T47D (cell line): Measurements from ENCODE around the gene DNAH2.
"Not testable (repeated sequence)": the region's sequence is repeated elsewhere in the genome, so short reads cannot be mapped to it uniquely, and the experiment has no call there.

Source experiments
- DNase-seq, 2 experiments: peaks; one replicate each; pipeline versions ENCODE4 v3.0.0 to v3.0.0-alpha.2; 2011 to 2012; ENCODE audit warnings: low read depth in 1 of 2, low spot score in 1 of 2
- JUND ChIP-seq: IDR thresholded peaks from 2 replicates; pipeline ENCODE4 v1.6.1; 2012; ENCODE audit warnings: low read depth
- in situ Hi-C: cut with HindIII; loops from 2 replicates; pipeline ENCODE4 v1.10.0; 2016; ENCODE audit warnings: low sequenced_read_pairs, low pct_unique_long_range_greater_than_20kb

DNAH2 gene

DNA sequence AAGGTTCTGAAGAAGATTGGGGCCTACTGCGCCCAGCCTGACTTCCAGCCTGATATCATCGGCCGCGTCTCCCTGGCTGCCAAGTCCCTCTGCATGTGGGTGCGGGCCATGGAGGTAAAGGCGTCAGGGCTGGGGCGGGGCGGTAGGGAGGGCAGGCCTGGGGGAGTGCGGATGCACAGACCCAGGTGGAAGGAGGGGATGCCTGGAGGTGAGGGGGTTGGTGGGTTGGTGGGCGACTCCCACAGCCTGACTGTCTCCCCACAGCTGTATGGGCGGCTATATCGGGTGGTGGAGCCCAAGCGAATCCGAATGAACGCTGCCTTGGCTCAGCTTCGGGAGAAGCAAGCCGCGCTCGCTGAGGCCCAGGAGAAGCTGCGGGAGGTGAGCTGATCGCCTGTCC is 89.7 kb downstream of the DNAH2 start:
- in situ Hi-C loops, result no loop called here
- TF ChIP-seq JUND, result no peak
- no peak for DNase-seq

GRCh38 chr17:7809086-7809790 is 91.7 kb downstream of the DNAH2 start:
- DNase-seq, result no peak
- TF ChIP-seq JUND, result no peak
- in situ Hi-C loops, result no loop called here

GRCh38 chr17:7809791-7810343 is 92.3 kb downstream of the DNAH2 start:
- in situ Hi-C loops, DNase-seq: not testable (repeated sequence)

DNA sequence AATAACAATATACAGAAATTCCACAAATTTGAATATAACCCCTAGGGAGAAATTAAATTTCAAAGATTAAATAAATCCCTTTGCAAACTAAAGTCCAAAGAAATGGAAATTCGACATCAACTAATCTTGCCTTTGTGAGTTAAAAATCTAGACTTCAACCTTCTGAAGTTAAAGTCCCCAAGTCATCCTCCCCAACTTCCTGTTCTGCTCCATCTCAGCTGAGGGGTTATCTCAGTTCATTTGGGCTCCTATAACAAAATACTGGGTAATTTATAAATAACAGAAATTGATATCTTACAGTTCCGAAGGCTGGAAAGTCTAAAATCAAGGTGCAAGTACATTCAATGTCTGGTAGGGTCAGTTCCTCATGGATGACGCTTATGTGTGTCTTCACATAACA is 93.7 kb downstream of the DNAH2 start:
- DNase-seq, result no peak
- in situ Hi-C loops, result no loop called here
- no peak for TF ChIP-seq JUND

DNA sequence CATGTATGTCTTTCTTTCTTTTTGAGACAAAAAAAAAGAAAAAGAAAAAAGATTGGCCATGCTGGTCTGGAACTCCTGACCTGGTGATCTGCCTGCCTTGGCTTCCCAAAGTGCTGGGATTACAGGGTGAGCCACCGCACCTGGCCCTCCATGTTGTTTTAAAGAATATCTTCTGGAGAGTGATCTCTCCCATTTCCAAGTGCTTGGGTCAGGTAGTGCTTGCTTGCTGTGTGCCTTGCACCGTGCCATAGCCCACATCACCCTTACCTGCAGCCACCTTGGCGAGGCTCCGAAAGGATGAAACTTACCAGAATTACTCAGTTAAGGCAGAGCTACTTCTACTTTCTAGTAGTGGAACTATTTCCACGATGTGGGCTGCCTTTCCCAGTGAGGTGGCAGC is 97.4 kb downstream of the DNAH2 start:
- in situ Hi-C loops, result no loop called here
- DNase-seq, result no peak
- TF ChIP-seq JUND, result no peak

DNA sequence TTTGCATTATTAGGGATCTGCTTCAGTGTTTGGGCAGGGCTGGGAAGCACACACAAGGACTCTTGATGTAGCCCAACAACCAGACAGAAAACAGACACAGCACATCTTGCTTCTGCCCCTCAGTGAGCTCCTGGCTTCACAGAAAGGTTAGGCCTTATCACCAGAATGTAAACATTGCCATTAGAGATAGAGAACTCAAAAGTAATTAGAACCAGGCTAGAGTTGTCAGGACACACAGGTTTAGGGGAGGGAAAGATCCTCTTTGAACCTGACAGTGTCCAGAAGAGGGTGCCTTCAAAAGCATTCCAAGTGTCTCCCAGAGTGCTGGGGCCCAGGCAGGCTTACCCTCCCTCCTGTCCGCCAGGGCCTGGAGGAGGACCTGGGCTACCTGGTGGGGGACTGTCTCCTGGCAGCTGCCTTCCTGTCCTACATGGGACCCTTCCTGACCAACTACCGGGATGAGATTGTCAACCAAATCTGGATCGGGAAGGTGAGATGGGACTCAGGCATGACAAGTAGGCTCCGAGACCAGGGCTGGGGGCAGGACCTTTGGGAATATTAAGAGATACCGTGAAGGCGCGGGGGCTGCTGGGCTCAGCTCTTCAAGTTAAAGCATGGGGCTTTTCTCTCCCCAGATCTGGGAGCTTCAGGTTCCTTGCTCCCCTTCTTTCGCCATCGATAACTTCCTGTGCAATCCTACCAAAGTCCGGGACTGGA is 99.5 kb downstream of the DNAH2 start:
- TF ChIP-seq JUND, result no peak
- DNase-seq, result no peak
- in situ Hi-C loops, result no loop called here

DNA sequence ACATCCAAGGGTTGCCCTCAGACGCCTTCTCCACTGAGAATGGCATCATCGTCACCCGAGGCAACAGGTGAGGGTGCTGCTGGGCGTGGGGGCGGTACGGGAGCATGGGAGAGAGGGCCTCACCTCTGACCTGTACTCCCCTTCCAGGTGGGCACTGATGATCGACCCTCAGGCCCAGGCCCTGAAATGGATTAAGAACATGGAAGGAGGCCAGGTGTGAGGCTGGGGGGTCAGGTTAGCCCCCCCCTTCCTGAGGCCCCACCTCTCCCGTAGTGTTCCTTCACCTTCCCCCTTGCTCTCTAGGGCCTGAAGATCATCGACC is 100.1 kb downstream of the DNAH2 start:
- in situ Hi-C loops, result no loop called here
- TF ChIP-seq JUND, result no peak
- no peak for DNase-seq

DNA sequence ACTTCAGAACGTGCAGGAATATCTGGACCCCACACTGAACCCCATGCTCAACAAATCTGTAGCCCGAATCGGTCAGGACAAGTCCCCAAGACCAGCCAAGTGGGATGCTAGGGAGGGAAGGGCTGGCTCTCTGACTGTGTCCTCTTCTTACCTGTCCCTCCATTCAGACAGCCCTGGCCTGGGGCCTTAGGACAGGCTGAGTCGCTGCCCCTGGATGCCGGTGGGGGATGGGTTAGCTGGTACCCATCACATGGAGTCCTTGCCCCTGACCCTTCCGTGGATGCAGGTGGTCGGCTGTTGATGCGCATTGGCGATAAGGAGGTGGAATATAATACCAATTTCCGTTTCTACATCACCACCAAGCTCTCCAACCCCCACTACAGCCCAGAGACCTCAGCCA is 100.5 kb downstream of the DNAH2 start:
- in situ Hi-C loops, result no loop called here
- DNase-seq, result no peak
- TF ChIP-seq JUND, result no peak

DNA sequence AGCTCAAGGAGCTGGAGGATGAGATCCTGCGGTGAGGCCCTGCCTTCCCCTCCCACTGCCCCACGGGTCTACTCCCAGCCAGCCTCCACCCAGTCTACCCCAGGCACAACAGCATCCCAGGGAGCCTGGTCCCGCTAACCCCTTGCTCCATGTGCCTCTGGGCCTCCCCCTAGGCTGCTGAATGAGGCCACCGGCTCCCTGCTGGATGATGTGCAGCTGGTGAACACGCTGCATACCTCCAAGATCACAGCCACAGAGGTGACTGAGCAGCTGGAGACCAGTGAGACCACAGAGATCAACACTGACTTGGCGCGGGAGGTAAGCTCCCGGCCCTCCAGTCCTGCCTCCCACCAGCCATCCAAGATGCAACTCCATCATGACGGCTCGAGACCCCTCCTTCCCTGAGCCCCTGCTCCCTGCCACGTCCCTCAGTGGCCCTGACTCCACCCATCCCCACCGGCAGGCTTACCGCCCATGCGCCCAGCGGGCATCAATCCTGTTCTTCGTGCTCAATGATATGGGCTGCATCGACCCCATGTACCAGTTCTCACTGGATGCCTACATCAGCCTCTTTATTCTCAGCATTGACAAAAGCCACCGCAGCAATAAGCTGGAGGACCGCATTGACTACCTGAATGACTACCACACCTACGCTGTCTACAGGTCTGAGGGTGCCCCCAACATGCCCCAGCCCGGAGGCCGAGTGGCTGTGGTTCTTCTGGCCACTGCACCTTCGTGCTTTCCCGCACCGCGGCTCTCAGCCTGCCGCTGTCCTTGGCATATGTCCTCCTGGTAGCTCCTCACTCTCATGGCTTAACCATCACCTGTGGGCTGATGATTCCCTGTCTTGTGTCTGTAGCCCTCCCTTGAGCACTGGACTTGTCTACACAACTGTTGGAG is 101.5 kb downstream of the DNAH2 start:
- in situ Hi-C loops, result no loop called here
- TF ChIP-seq JUND, result no peak
- DNase-seq, result no peak

- in situ Hi-C loops, result no loop called here
- DNase-seq, result no peak
- TF ChIP-seq JUND, result no peak
These were observed 102.7 kb downstream of the DNAH2 start for GRCh38 chr17:7820231-7820630.

GRCh38 chr17:7822126-7822525 is 104.6 kb downstream of the DNAH2 start:
- no peak for TF ChIP-seq JUND
- in situ Hi-C loops, result no loop called here
- no peak for DNase-seq

DNA sequence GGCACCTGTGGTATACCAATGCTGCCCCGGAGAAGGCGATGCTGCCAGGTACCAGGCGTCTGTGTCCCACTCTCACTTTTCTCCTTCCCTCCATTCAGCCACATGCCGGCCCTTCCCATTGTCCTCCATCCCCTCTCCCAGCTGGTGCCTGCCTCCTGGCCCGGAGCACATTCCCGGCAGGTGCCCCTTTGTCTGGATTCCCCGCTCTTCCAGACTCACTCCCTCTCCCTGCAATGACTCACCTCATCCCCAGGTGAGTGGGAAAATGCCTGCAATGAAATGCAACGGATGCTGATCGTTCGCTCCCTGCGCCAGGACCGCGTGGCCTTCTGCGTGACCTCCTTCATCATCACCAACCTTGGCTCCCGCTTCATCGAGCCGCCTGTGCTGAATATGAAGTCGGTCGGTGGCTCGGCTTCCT is 106.0 kb downstream of the DNAH2 start:
- in situ Hi-C loops, result no loop called here
- no peak for DNase-seq
- no peak for TF ChIP-seq JUND
